Measurements from ENCODE around the gene TTC16.

GRCh38 chr9:127751269-127752054 lies 35.6 kb downstream of the TTC16 start:
- TF ChIP-seq POLR2AphosphoS5 (IDR thresholded peaks at IDR 0.05; ENCODE audit: low read depth, low read length) = no peak
- no peak for TF ChIP-seq POLR2A (IDR thresholded peaks at IDR 0.05; ENCODE audit: low read depth, low read length)
- TF ChIP-seq TAF1 (IDR thresholded peaks at IDR 0.05; ENCODE audit: borderline replicate concordance, low read depth, low read length) = no peak

Measured in GM12892 (cell line).